ENCODE measurements around the gene VASH2.

- TF ChIP-seq ESRRG (CRISPR knock-in tag; IDR thresholded peaks at IDR 0.05) (no peak), ZFP3 (CRISPR knock-in tag; IDR thresholded peaks at IDR 0.05) (no peak), PPARA (CRISPR knock-in tag; IDR thresholded peaks at IDR 0.05; ENCODE audit: borderline replicate concordance) (no peak), ZNF565 (CRISPR knock-in tag; conservative IDR thresholded peaks at IDR 0.05; ENCODE audit: low read depth) (no peak), BACH2 (CRISPR knock-in tag; IDR thresholded peaks at IDR 0.05; ENCODE audit: borderline replicate concordance) (no peak), ISL1 (CRISPR knock-in tag; IDR thresholded peaks at IDR 0.05) (no peak), TSHZ2 (CRISPR knock-in tag; IDR thresholded peaks at IDR 0.05) (no peak), ZFP30 (CRISPR knock-in tag; IDR thresholded peaks at IDR 0.05) (no peak)
- TF ChIP-seq, protein P1, sequence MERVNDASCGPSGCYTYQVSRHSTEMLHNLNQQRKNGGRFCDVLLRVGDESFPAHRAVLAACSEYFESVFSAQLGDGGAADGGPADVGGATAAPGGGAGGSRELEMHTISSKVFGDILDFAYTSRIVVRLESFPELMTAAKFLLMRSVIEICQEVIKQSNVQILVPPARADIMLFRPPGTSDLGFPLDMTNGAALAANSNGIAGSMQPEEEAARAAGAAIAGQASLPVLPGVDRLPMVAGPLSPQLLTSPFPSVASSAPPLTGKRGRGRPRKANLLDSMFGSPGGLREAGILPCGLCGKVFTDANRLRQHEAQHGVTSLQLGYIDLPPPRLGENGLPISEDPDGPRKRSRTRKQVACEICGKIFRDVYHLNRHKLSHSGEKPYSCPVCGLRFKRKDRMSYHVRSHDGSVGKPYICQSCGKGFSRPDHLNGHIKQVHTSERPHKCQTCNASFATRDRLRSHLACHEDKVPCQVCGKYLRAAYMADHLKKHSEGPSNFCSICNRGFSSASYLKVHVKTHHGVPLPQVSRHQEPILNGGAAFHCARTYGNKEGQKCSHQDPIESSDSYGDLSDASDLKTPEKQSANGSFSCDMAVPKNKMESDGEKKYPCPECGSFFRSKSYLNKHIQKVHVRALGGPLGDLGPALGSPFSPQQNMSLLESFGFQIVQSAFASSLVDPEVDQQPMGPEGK (CRISPR knock-in tag; IDR thresholded peaks at IDR 0.05; ENCODE audit: borderline replicate concordance): no peak
Observed at GRCh38 chr1:212909652-212910063, 40.7 kb upstream of the VASH2 start.

All from SK-N-SH treated with all-trans-retinoic acid at 6 μM for 48 hours (cell line).